ENCODE results near the gene CRTAC1.

The CRTAC1 gene, protein sequence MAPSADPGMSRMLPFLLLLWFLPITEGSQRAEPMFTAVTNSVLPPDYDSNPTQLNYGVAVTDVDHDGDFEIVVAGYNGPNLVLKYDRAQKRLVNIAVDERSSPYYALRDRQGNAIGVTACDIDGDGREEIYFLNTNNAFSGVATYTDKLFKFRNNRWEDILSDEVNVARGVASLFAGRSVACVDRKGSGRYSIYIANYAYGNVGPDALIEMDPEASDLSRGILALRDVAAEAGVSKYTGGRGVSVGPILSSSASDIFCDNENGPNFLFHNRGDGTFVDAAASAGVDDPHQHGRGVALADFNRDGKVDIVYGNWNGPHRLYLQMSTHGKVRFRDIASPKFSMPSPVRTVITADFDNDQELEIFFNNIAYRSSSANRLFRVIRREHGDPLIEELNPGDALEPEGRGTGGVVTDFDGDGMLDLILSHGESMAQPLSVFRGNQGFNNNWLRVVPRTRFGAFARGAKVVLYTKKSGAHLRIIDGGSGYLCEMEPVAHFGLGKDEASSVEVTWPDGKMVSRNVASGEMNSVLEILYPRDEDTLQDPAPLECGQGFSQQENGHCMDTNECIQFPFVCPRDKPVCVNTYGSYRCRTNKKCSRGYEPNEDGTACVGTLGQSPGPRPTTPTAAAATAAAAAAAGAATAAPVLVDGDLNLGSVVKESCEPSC

DNA sequence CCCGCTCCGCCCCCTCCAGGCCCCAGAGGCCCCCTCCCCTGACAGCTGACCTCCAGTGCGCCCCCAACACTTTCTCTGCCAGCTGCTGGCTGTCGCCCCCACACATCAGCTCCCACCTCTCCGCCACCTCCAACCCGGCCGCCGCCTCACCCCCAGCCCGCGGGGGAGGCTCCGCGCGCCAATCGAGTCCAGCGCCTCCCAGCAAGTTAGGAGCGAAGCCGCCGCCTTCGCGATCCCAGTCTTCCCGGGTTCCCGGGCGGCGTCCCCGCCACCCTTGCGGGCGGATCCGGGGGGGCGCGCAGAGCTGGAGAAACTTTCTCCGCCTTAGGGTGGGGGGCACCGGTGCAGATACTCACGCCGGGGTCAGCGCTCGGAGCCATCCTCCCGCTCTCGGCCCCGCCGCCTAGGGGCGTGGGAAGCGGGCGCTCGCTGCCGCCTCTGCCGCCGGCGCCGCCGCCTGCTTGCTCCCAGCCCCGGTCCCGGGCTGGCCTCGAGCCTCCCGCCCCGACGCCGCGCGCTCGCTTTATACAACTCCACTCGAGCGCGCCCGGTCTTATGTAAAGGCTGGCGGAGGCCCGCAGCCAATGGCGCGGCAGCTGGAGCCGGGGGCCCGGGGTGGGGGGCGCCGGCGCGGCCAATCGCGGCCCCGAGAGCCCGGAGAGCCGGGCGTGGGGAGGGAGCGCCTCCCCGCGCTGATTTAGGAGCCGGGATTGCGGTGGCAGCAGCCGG lies at the start of gene CRTAC1:
Gene CRTAC1, minus strand, starts transcription at position 529 of the 729 bp plus-strand sequence. Its CDS starts 149 bp downstream, at position 380.
- DNase-seq (ENCODE audit: low spot score) = no peak

- DNase-seq (ENCODE audit: low spot score) = no peak
Measured at GRCh38 chr10:98078774-98079173, 48.4 kb upstream of the CRTAC1 start.

- no peak for DNase-seq (ENCODE audit: low spot score)
Measured at GRCh38 chr10:98077223-98077622, 46.8 kb upstream of the CRTAC1 start.

GRCh38 chr10:98076086-98076485 lies 45.7 kb upstream of the CRTAC1 start:
- DNase-seq (ENCODE audit: low spot score) = no peak

DNA sequence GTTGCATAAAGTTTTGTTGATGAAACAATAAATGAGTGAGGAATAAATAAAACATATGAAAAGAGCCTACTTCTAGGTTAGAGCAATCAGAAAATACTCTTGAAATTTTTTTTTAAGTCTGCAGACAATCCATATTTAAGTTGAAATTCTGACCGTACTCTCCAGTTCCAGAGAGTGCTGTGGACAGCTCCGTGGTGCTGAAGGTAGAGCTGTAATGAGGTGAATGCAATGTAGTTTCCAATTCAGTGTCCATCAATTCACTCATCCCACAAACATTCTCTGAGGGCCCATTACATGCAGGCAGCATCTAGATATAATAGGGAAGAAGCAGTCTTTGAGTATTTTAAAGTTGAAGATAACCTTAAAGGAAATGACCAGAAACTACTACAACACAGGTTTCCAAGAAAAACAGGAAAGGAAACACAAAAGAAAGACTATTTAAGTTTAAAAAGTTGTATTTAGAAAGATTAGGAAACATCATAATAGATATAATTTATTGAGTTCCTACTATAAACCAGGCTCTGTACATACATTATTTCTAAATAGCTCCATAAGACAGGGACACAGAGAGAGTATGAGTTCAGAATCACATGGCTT lies 44.0 kb upstream of the CRTAC1 start:
- DNase-seq (ENCODE audit: low spot score) = no peak

GRCh38 chr10:98067165-98067564 lies 36.7 kb upstream of the CRTAC1 start:
- no peak for DNase-seq (ENCODE audit: low spot score)

GRCh38 chr10:98063740-98064027 lies 33.3 kb upstream of the CRTAC1 start:
- DNase-seq (ENCODE audit: low spot score) = no peak

DNA sequence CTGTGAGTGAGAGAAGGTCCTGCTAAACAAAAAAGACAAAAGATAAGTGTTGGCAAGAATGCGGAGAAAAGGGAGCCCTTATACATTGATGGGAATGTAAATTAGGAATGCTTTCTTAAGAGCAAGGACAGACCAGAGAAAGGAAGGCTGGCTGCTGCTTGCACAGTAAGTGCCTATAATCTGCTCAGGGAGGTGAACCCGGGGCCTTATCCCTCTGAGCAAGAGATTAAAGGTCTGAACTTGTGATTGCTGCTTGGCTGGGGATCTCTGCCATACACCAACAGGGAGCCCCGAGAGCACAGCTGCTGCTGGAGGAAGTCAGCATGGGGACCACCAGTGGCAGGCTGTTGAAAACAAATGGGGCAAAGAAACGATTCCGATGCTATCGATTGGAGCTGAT lies 32.0 kb upstream of the CRTAC1 start:
- no peak for DNase-seq (ENCODE audit: low spot score)

GRCh38 chr10:98060079-98060478 lies 29.7 kb upstream of the CRTAC1 start:
- DNase-seq (ENCODE audit: low spot score) = no peak

- DNase-seq (ENCODE audit: low spot score) = no peak
Measured at GRCh38 chr10:98058295-98058694, 27.9 kb upstream of the CRTAC1 start.

DNA sequence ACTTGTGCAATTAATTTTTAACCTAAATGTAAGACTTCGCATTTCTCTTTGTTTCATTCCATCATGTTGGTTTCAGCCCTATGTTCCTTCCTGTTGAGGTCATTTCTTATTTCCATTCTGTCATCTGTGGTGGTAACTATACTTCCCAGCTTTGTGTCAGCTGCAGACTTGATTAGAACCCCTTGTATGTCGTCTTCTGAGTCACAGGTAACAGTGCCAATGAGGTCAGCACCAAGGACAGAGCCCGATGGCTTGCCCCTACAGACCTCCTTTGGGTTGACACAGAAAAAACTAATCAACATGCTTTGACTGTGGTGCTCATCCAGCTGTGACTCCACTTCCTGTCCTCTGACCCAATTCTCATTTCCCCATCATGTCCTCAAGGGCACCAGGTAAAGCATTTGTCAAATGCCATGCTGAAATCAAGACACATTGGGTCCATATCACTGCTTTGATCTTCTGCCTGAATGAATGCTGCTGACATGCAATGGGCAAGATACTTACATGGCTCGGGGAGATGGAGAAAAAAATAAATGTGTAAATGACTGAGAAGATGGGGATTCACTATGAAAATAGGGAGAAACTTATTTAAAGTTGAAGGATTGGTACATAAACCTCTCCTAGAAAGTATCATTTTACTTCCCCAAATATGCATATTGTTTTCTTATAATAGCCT lies 25.6 kb upstream of the CRTAC1 start:
- no peak for DNase-seq (ENCODE audit: low spot score)

DNA sequence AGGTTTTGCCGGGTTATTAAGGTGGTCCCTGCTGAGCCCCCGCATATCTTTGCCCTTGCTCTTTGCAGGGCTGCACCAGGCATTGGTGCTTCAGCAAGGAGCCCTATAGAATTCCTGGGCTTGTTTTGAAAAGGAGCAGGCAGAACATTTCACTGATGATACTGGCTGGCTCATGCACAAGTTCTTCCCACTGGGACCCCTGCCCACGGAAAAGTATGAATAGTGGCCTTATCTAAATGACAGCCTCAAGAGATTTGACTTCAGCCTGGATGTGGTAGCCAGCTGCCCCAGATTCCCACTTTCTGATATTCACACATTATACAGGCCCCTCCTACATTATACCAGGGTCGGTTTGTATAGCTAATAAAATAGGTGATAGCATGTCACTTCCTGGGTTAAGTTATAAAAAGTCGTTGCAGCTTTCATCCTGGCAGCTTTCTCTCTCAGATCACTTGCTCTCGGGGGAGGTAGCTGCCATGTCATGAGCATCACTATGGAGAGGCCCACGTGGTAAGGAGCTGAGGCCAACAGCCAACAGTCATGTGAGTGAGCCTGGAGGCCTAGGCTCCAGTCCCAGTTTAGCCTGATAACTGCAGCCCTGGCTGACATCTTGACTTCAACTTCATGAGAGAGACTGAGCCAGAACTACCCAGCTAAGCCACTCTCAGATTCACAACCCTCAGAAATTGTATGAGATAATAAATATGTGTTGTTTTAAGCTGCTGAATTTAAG lies 16.8 kb upstream of the CRTAC1 start:
- no peak for DNase-seq (ENCODE audit: low spot score)

DNA sequence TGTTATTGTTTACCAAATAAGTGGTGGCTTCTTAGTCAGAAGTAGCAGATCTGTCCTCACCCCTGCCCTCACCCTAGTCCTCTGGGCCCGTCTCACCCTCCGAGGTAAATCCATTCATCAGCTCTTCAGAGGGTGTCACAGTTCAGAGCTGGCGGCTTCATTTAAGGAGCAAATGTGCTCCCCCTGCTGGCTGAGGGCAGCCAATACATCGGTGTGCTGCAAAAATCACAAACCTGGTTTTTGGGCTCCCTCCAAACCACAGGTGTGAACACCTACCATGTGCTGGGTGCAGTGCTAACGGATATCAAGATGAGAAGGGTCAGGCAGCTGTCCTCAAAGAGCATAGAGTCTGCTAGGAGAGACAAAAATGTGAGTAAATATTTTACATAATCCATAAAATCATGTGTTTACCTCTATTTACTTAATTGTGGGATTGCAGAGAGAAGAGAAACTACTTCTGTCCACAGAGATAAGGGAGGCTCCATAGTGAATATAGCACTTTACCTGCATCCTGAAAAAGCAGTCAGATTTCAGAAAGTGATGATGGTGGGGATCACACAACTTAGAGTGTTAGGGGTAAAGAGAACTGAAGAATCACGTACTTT lies 15.5 kb upstream of the CRTAC1 start:
- peak; percentile 50 for DNase-seq (ENCODE audit: low spot score)

DNA sequence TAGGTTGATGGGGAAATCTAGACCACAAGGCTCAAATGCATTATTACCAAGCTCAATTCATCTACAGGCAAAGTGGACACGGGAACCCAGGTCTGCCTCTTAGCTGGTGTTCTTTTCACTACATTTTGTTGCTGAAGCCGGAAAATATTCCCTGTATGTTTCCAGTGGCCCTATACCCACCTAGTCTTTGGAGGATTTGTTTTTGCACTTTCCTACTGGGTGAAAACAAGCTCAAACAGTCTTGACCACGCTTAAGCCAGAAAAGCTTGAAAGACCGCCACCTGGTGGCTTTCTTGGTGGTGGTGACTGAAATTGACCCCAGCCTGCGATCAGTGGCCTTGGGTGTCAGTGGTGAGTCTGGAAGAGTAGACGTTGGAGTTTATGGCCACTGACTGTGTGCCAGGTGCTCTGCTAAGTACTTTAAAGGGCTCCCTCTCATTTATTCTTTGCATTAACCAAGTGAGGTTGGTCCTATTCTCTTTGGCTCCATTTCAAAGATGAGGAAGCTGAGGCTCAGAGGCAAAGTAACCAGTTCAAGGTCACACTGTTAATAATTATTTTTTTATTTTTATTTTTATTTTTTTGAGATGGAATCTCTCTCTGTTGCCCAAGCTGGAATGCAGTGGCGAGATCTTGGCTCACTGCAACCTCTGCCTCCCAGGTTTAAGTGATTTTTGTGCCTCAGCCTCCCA lies 11.1 kb upstream of the CRTAC1 start:
- DNase-seq (ENCODE audit: low spot score) = peak; percentile 45

DNA sequence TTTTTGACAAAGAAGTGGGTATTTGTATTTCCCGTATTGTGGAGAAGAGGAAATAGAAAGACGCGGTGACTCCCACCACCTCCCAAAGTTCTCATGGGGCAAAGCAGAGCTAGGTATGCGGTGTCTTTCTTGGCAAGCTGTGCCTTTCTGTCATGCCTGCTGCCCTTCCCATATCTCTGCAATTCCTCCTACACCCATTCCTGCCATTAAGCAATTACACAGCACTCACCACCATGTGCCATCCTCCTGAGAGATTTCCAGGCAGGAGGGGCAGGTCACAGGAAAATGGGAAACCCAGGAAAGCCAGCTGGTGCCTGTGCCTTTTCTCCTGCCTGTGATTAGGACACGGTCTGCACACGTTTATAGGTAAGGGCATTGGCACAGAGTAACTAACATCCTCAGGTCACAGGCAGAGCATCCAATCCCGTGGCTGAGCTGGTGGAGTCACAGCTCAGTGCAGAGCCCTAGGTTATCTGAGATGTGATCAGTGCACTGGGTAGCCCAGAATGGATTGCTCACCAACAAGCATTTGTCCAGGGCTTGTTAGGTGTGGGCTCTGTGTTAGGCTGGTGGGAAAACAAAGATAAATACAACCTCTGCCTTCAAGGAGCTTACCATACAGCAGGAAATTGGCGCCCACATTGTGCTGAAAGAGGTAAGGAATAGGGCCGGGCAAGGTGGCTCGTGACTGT lies 9.4 kb upstream of the CRTAC1 start:
- no peak for DNase-seq (ENCODE audit: low spot score)

DNA sequence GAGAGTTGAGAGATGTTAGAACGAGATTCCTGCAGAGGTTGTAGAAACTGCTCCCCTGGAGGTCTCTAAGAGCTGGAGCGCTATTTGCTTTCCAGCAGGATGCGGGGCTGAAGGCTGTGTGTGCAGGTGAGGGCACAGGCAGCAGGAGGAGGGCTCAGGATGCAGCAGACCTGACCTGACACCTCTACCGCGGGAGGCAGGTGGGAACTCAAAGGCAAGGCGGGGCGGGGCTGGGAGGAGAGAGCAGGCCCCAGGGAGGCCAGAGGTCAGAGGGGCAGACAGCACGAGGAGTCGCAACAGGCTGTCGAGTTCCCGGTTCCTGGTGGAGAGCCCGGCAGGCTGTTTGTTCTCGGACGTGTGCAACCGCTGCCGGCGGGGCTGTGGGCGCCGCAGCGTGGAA lies 7.9 kb upstream of the CRTAC1 start:
- DNase-seq (ENCODE audit: low spot score) = no peak

DNA sequence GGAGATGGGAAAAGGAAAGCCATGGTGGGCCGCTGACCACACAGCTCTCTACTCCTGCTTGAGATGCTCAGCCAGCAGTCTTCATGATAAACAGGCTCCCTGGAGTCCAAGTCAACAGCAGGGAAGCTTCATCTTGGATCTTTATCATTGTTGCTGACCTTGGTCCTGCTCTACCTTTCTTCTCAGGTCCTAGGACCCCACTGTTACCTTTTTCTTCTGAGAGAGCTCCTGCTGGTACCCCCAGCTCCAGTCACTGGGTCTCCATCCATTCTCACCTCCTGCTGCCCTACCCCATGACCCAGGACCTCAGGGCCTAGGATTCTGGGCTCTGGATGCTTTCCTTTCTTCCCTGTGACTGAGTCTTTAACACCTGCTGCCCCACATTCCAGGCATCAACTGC lies 5.2 kb upstream of the CRTAC1 start:
- no peak for DNase-seq (ENCODE audit: low spot score)

- no peak for DNase-seq (ENCODE audit: low spot score)
Measured at GRCh38 chr10:98033515-98033914, 3.1 kb upstream of the CRTAC1 start.

DNA sequence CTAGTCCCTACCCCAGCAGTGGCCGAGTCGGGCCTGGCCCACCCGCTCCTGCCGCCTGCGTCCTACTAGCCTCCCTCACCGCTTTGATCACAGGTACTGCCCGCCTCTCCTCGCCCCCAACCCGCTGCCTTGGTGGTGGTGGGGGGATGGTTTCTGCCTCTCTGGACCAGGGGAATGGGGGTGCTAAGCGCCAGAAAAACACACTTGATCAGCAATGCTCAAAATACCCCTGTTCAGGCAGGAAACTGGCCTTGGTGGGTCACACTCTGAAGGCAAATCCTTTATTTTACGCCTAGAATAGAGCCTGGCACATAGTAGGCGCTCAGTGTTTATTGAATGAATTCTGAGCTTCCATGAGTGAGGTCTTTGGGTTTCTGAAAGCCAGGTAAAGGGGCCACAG lies 1.0 kb upstream of the CRTAC1 start:
- no peak for DNase-seq (ENCODE audit: low spot score)

DNA sequence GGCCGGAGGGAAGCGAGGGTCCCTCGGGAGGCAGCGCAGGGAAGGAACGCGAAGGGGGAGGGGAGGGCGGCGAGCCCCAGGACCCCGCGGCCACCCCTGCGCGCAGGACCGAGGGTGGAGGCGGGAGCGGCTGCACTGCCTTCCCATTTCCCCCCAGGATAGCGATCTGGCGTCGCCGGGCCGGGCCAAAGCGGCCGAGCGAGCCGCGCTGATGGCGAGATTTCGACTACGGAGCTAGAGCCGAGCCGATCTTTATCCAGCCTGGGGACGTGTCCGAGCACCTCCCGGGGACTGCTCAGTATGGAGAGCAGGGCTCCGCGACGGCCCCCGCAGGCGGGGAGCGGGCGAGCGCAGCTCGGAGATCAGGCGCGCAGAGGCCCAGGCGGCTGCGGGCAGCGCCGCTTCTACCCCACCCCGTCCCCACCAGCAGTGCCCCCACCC lies 590 bp upstream of the CRTAC1 start:
- DNase-seq (ENCODE audit: low spot score) = no peak

All from COLO829 (cell line).